BLaER1 treated with 17β-estradiol and CSF1 and Interleukin-3, amounts not matched to agents 10 nM and 100 nM (cell line): ENCODE data around the gene ADORA1.

Experiments
- H3K27ac ChIP-seq, 11 experiments: shearing (Covaris generic); formaldehyde crosslinking; 2 replicates each; pipeline ENCODE4 v1.8.1; 2022
- H3K27me3 ChIP-seq, 11 experiments: shearing (Covaris generic); formaldehyde crosslinking; 2 replicates each; pipeline ENCODE4 v1.8.1; 2022
- H3K36me3 ChIP-seq, 11 experiments: shearing (Covaris generic); formaldehyde crosslinking; 2 replicates each; pipeline ENCODE4 v1.8.1; 2022
- H3K4me1 ChIP-seq, 10 experiments: shearing (Covaris generic); formaldehyde crosslinking; 2 replicates each; pipeline ENCODE4 v1.8.1; 2022
- H3K4me2 ChIP-seq, 11 experiments: shearing (Covaris generic); formaldehyde crosslinking; 2 replicates each; pipeline ENCODE4 v1.8.1; 2022
- H3K4me3 ChIP-seq, 10 experiments: shearing (Covaris generic); formaldehyde crosslinking; 2 replicates each; pipeline ENCODE4 v1.8.1; 2022
- H3K9ac ChIP-seq, 11 experiments: shearing (Covaris generic); formaldehyde crosslinking; 2 replicates each; pipeline ENCODE4 v1.8.1; 2022
- H3K9me3 ChIP-seq, 11 experiments: shearing (Covaris generic); formaldehyde crosslinking; replicated peaks in 1 of 11; 2 replicates each; pipeline ENCODE4 v1.8.1; 2022
- H4K20me1 ChIP-seq, 11 experiments: shearing (Covaris generic); formaldehyde crosslinking; 2 replicates each; pipeline ENCODE4 v1.8.1; 2022
- Cebpa-rat ChIP-seq, 11 experiments: shearing (Covaris generic); IDR thresholded peaks; 2 replicates each; pipeline ENCODE4 v1.8.1; 2022

The ADORA1 gene

GRCh38 chr1:203152158-203153034, 24.9 kb downstream of the ADORA1 start:
- H3K27me3 ChIP-seq, result no peaks in the 10 kb centered on the region
- H3K4me1 ChIP-seq, result peaks cover 54 to 80% (median 72%) of the 10 kb centered on the region in 10 experiments
- no peak overlapping the region for H3K27ac ChIP-seq
- H4K20me1 ChIP-seq, result no peaks in the 10 kb centered on the region
- H3K36me3 ChIP-seq, result no peaks in the 10 kb centered on the region
- H3K9me3 ChIP-seq, result no peaks in the 10 kb centered on the region; a peak in 1 of 22 replicates
- peak overlapping the region in 4 of 11 experiments; percentile 7 to 53 (median 31); a peak in 2 of 22 replicates for H3K9ac ChIP-seq
- H3K4me2 ChIP-seq, result peak overlapping the region; percentile 70 to 95 (median 84)
- no peak overlapping the region for H3K4me3 ChIP-seq
- no peak for TF ChIP-seq Cebpa-rat (IDR thresholded peaks at IDR 0.05)

GRCh38 chr1:203153051-203153988, 25.8 kb downstream of the ADORA1 start:
- H3K9ac ChIP-seq, result peak overlapping the region in 8 of 11 experiments; percentile 7 to 61 (median 36); a peak in 12 of 22 replicates

GRCh38 chr1:203153989-203154821, 26.7 kb downstream of the ADORA1 start:
- H3K9ac ChIP-seq, result peak overlapping the region in 8 of 11 experiments; percentile 7 to 61 (median 36); a peak in 11 of 22 replicates
- no peaks in the 10 kb centered on the region for H3K36me3 ChIP-seq
- TF ChIP-seq Cebpa-rat (IDR thresholded peaks at IDR 0.05), result no peak
- H3K4me1 ChIP-seq, result peaks cover 50 to 66% (median 55%) of the 10 kb centered on the region in 10 experiments
- H3K4me3 ChIP-seq, result no peak overlapping the region; a peak in 1 of 20 replicates
- peak overlapping the region in 9 of 11 experiments; percentile 11 to 79 (median 43); a peak in 13 of 22 replicates for H3K27ac ChIP-seq
- H4K20me1 ChIP-seq, result no peaks in the 10 kb centered on the region
- H3K4me2 ChIP-seq, result peak overlapping the region; percentile 70 to 95 (median 84)
- peaks cover 0 to 17% (median 10%) of the 10 kb centered on the region in 11 experiments; a peak in 14 of 22 replicates for H3K9me3 ChIP-seq
- no peaks in the 10 kb centered on the region for H3K27me3 ChIP-seq

More at GRCh38 chr1:203153051-203153988, 25.8 kb downstream of the ADORA1 start:
- Histone ChIP-seq H3K4me2 (peak overlapping the region; percentile 70 to 95 (median 84)), H4K20me1 (no peaks in the 10 kb centered on the region), H3K27me3 (no peaks in the 10 kb centered on the region), H3K9me3 (peaks cover 0 to 9% (median 3%) of the 10 kb centered on the region in 11 experiments; a peak in 13 of 22 replicates), H3K4me3 (no peak overlapping the region; a peak in 1 of 20 replicates), H3K27ac (peak overlapping the region in 9 of 11 experiments; percentile 11 to 79 (median 43); a peak in 13 of 22 replicates), H3K36me3 (no peaks in the 10 kb centered on the region), H3K4me1 (peaks cover 54 to 72% (median 64%) of the 10 kb centered on the region in 10 experiments)
- TF ChIP-seq Cebpa-rat (IDR thresholded peaks at IDR 0.05), result no peak

- no peaks in the 10 kb centered on the region for H3K36me3 ChIP-seq
- H3K27me3 ChIP-seq, result no peaks in the 10 kb centered on the region
- H4K20me1 ChIP-seq, result no peaks in the 10 kb centered on the region
- no peak overlapping the region for H3K4me3 ChIP-seq
- H3K4me1 ChIP-seq, result peaks cover 31 to 45% (median 35%) of the 10 kb centered on the region in 10 experiments
- no peak overlapping the region for H3K27ac ChIP-seq
- H3K9ac ChIP-seq, result no peak overlapping the region
- H3K9me3 ChIP-seq, result peaks cover 0 to 20% (median 10%) of the 10 kb centered on the region in 11 experiments; a peak in 14 of 22 replicates
- no peak overlapping the region for H3K4me2 ChIP-seq
- TF ChIP-seq Cebpa-rat (IDR thresholded peaks at IDR 0.05), result no peak
These were observed 28.8 kb downstream of the ADORA1 start for GRCh38 chr1:203156280-203156679.

GRCh38 chr1:203158423-203158822, 30.9 kb downstream of the ADORA1 start:
- no peak overlapping the region for H3K4me3 ChIP-seq
- no peak overlapping the region for H3K9ac ChIP-seq
- H3K27me3 ChIP-seq, result no peaks in the 10 kb centered on the region
- TF ChIP-seq Cebpa-rat (IDR thresholded peaks at IDR 0.05), result no peak
- H3K9me3 ChIP-seq, result peaks cover 0 to 20% (median 10%) of the 10 kb centered on the region in 11 experiments; a peak in 14 of 22 replicates
- H4K20me1 ChIP-seq, result no peaks in the 10 kb centered on the region
- H3K27ac ChIP-seq, result no peak overlapping the region
- peaks cover 25 to 42% (median 30%) of the 10 kb centered on the region in 10 experiments for H3K4me1 ChIP-seq
- H3K36me3 ChIP-seq, result no peaks in the 10 kb centered on the region
- H3K4me2 ChIP-seq, result no peak overlapping the region

GRCh38 chr1:203158960-203159665, 31.6 kb downstream of the ADORA1 start:
- Histone ChIP-seq H4K20me1 (no peaks in the 10 kb centered on the region), H3K4me3 (no peak overlapping the region), H3K27me3 (no peaks in the 10 kb centered on the region), H3K9ac (no peak overlapping the region), H3K36me3 (no peaks in the 10 kb centered on the region), H3K9me3 (peaks cover 0 to 20% (median 10%) of the 10 kb centered on the region in 11 experiments; a peak in 14 of 22 replicates), H3K27ac (no peak overlapping the region), H3K4me2 (no peak overlapping the region), H3K4me1 (peaks cover 25 to 42% (median 30%) of the 10 kb centered on the region in 10 experiments)
- no peak for TF ChIP-seq Cebpa-rat (IDR thresholded peaks at IDR 0.05)

- no peaks in the 10 kb centered on the region for H3K36me3 ChIP-seq
- H3K4me1 ChIP-seq, result peaks cover 24 to 42% (median 30%) of the 10 kb centered on the region in 10 experiments; a peak in 19 of 20 replicates
- H3K27ac ChIP-seq, result no peak overlapping the region
- TF ChIP-seq Cebpa-rat (IDR thresholded peaks at IDR 0.05), result no peak
- H3K9ac ChIP-seq, result no peak overlapping the region
- H3K4me3 ChIP-seq, result no peak overlapping the region
- no peaks in the 10 kb centered on the region for H4K20me1 ChIP-seq
- H3K27me3 ChIP-seq, result no peaks in the 10 kb centered on the region
- H3K9me3 ChIP-seq, result peaks cover 0 to 20% (median 10%) of the 10 kb centered on the region in 11 experiments; a peak in 14 of 22 replicates
- no peak overlapping the region for H3K4me2 ChIP-seq
These were observed 32.3 kb downstream of the ADORA1 start for GRCh38 chr1:203159844-203160243.
